Thyroid gland (tissue), 4 donors: ENCODE measurements around the gene ZNF555.

Experiments used
- CTCF ChIP-seq, 6 experiments: fragments of 200-600 bp in 3 of 6; fragments of 450-650 bp in 3 of 6; sonication (generic) in 3 of 6; IDR thresholded peaks; one replicate each; pipeline ENCODE4 v1.5.1; 2016 to 2019; ENCODE audit warnings: antibody characterized with exemption in 6 of 6, mild to moderate bottlenecking in 2 of 6, inconsistent platforms in 1 of 6, moderate library complexity in 1 of 6
- POLR2A ChIP-seq, 2 donors: fragments of 450-650 bp; IDR thresholded peaks; one replicate each; pipeline ENCODE4 v1.6.1; 2017; ENCODE audit warnings: antibody characterized with exemption in 2 of 2, mild to moderate bottlenecking in 2 of 2, moderate library complexity in 1 of 2

- TF ChIP-seq POLR2A (IDR thresholded peaks at IDR 0.05) = no peak
- TF ChIP-seq CTCF (IDR thresholded peaks at IDR 0.05) = peak; percentile 26 to 70 (median 57)
Observed at GRCh38 chr19:2887391-2887914, 46.2 kb downstream of the ZNF555 start.
